ENCODE results near the gene HAUS5.
"Not testable (repeated sequence)": the region's sequence is repeated elsewhere in the genome, so short reads cannot be mapped to it uniquely, and the experiment has no call there.

HAUS5 gene

GRCh38 chr19:35612559-35613321 is at the start of gene HAUS5:
TSS of gene HAUS5 (plus strand) at chr19:35612735. CDS start at chr19:35612795, 60 bp downstream.
- peak; percentile 25 for DNase-seq

GRCh38 chr19:35562776-35563175 is 49.8 kb upstream of the HAUS5 start:
- no peak for DNase-seq

GRCh38 chr19:35563207-35563829 is 49.2 kb upstream of the HAUS5 start, which contains the start of gene ATP4A:
TSS of gene ATP4A (minus strand) at chr19:35563658. CDS start at chr19:35563629, 29 bp downstream.
- DNase-seq: no peak

GRCh38 chr19:35565016-35565856 is 47.3 kb upstream of the HAUS5 start:
- no peak for DNase-seq

GRCh38 chr19:35566738-35567137 is 45.8 kb upstream of the HAUS5 start:
- DNase-seq: no peak

- DNase-seq: no peak
Observed at GRCh38 chr19:35569281-35569781, 43.2 kb upstream of the HAUS5 start.

GRCh38 chr19:35571406-35571965 is 41.0 kb upstream of the HAUS5 start:
- no peak for DNase-seq

GRCh38 chr19:35577918-35578317 is 34.6 kb upstream of the HAUS5 start:
- no peak for DNase-seq

- no peak for DNase-seq
Observed at GRCh38 chr19:35578707-35579106, 33.8 kb upstream of the HAUS5 start.

- DNase-seq: no peak
Observed at GRCh38 chr19:35582760-35583159, 29.8 kb upstream of the HAUS5 start.

- no peak for DNase-seq
Observed at GRCh38 chr19:35585848-35586247, 26.7 kb upstream of the HAUS5 start, which contains the start of gene PMIS2. TSS of gene PMIS2 (plus strand) at chr19:35586173. CDS start at chr19:35586260, 87 bp downstream.

- no peak for DNase-seq
Observed at GRCh38 chr19:35587321-35587720, 25.2 kb upstream of the HAUS5 start.

- no peak for DNase-seq
Observed at GRCh38 chr19:35590875-35591274, 21.7 kb upstream of the HAUS5 start.

GRCh38 chr19:35592226-35592625 is 20.3 kb upstream of the HAUS5 start:
- no peak for DNase-seq

GRCh38 chr19:35595026-35595425 is 17.5 kb upstream of the HAUS5 start:
- DNase-seq: not testable (repeated sequence)

GRCh38 chr19:35595928-35596327 is 16.6 kb upstream of the HAUS5 start:
- DNase-seq: no peak

- DNase-seq: no peak
Observed at GRCh38 chr19:35596366-35596999, 16.1 kb upstream of the HAUS5 start.

GRCh38 chr19:35601971-35602370 is 10.6 kb upstream of the HAUS5 start:
- no peak for DNase-seq

GRCh38 chr19:35604436-35604835 is 8.1 kb upstream of the HAUS5 start:
- DNase-seq: not testable (repeated sequence)

GRCh38 chr19:35607170-35607569 is 5.4 kb upstream of the HAUS5 start:
- DNase-seq: not testable (repeated sequence)

- DNase-seq: no peak
Observed at GRCh38 chr19:35607661-35608060, 4.9 kb upstream of the HAUS5 start.

- DNase-seq: no peak
Observed at GRCh38 chr19:35608251-35608650, 4.3 kb upstream of the HAUS5 start.
